ENCODE measurements around the gene FKBP2. TPM values are rescaled to one million over a fixed set of nuclear protein-coding genes. Genes with fewer than 3 reads are reported as not detected.
A peak's percentile ranks its signal among the peaks of the same experiment; 100 is the strongest.

The FKBP2 gene
- total RNA-seq, 1 experiment from 2014 or later = 41.0 TPM

DNA sequence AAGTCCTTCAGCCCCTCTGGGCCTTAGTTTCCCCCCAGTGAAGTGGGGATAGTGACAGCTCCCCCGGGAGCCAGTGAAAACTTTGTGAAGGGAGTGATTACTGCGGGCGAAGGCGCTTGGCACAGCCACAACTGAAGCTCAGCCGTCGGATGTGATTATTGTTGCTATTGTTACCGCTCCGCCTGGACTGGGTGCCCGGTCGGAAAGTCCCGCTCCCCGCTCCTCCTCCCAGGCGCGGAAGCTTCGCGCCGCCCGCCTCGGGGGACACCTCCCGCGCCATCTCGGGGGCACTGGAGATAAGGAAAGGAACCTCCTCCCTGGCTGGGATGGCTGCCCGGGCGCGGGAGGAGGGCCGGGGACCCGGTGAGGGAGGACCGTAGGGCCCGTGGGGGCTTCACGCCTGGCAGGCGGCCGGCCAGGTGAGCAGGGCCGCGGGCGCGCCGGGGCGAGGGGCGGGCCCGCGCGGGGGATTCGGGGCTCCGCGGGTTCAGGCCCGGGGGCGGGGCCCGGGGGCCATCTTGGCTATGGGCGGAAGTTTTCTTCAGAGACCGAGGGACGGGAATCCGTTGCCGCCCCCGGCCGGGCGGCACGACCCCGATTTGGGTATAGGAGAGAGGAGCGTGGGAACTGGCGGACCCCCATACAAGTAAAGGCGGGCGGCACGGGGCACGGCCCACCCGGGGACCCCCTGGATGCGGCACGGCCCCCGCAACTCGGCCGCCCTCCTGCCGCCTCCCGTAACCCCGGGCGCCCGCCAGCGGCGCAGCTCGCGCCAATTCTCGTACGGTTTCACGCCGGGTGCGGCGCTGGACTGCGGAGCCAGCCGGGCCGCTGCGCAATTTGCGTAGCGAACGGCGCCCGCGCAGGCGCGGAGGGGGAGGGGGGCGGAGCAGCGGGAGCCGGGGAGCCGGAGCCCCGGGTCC lies 44.3 kb downstream of the FKBP2 start, which contains the start of gene GPR137:
Gene GPR137 (plus strand): TSS at position 887 of the 923 bp plus-strand sequence. CDS start 677 bp downstream, outside the sequence.
- Histone ChIP-seq H2BK15ac (ENCODE audit: low read depth, low read length) (no peak within 1 kb of the TSS), H2BK5ac (ENCODE audit: insufficient read length, low read length) (no peak within 1 kb of the TSS), H3K9me3 (ENCODE audit: control insufficient read depth, low read depth, low read length) (no peaks in the 10 kb centered on the region), H3K79me1 (ENCODE audit: insufficient read depth, low read depth, low read length, poor library complexity, severe bottlenecking) (no peaks in the 10 kb centered on the region), H3K23me2 (ENCODE audit: insufficient read length, low read depth, low read length, poor library complexity, severe bottlenecking) (peaks cover 15% of the 10 kb centered on the region), H3K4ac (ENCODE audit: low read depth, low read length) (no peak within 1 kb of the TSS), H4K5ac (ENCODE audit: insufficient read length, low read depth, low read length) (no peak within 1 kb of the TSS), H4K20me1 (ENCODE audit: control insufficient read depth, insufficient read depth, insufficient read length) (no peaks in the 10 kb centered on the region), H4K91ac (ENCODE audit: insufficient read length, low read depth, low read length) (no peak within 1 kb of the TSS), H3K79me2 (ENCODE audit: insufficient read depth, low read length) (no peaks in the 10 kb centered on the region), H3K23ac (ENCODE audit: insufficient read length, low read depth, low read length) (no peak within 1 kb of the TSS), H2AK5ac (ENCODE audit: insufficient read length, low read length) (no peak within 1 kb of the TSS), H2BK12ac (ENCODE audit: insufficient read length, low read depth, low read length) (no peak within 1 kb of the TSS), H3K9ac (ENCODE audit: extremely low read depth, insufficient read length, low read length) (no peak within 1 kb of the TSS), H3K18ac (ENCODE audit: insufficient read length, low read depth, low read length) (no peak within 1 kb of the TSS), H3K27me3 (ENCODE audit: insufficient read depth, low read length) (peaks cover 3% of the 10 kb centered on the region; the same call in 1 of the 2 replicates), H4K8ac (replicated peaks; ENCODE audit: insufficient read length, low read depth, low read length) (no peak within 1 kb of the TSS), H3T11ph (ENCODE audit: low read length) (no peak within 1 kb of the TSS), H2AFZ (ENCODE audit: low read length) (no peak within 1 kb of the TSS), H3K4me1 (ENCODE audit: insufficient read depth, low read length) (no peaks in the 10 kb centered on the region), H2BK120ac (ENCODE audit: low read depth, low read length, poor library complexity, severe bottlenecking) (no peak within 1 kb of the TSS), H3K14ac (ENCODE audit: insufficient read depth, low read length) (no peak within 1 kb of the TSS), H3K56ac (ENCODE audit: insufficient read length, low read depth, low read length) (no peak within 1 kb of the TSS), H3K27ac (ENCODE audit: insufficient read length, low read depth, low read length) (no peak within 1 kb of the TSS), H3K4me2 (ENCODE audit: insufficient read depth, insufficient read length, low read length) (peak within 1 kb of the TSS; percentile 70), H2BK20ac (ENCODE audit: low read depth, low read length, poor library complexity, severe bottlenecking) (no peak within 1 kb of the TSS)
- TF ChIP-seq, protein P1, sequence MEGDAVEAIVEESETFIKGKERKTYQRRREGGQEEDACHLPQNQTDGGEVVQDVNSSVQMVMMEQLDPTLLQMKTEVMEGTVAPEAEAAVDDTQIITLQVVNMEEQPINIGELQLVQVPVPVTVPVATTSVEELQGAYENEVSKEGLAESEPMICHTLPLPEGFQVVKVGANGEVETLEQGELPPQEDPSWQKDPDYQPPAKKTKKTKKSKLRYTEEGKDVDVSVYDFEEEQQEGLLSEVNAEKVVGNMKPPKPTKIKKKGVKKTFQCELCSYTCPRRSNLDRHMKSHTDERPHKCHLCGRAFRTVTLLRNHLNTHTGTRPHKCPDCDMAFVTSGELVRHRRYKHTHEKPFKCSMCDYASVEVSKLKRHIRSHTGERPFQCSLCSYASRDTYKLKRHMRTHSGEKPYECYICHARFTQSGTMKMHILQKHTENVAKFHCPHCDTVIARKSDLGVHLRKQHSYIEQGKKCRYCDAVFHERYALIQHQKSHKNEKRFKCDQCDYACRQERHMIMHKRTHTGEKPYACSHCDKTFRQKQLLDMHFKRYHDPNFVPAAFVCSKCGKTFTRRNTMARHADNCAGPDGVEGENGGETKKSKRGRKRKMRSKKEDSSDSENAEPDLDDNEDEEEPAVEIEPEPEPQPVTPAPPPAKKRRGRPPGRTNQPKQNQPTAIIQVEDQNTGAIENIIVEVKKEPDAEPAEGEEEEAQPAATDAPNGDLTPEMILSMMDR (conservative IDR thresholded peaks at IDR 0.05) = no peak
- Mint-ChIP-seq H3K4me3 (peak within 1 kb of the TSS; percentile 82 to 90), H3K4me1 (peaks cover 8 to 12% of the 10 kb centered on the region in 2 experiments), H3K36me3 (ENCODE audit: insufficient read depth in 1 of 3, low read depth in 3 of 3) (peaks cover 0 to 18% (median 13%) of the 10 kb centered on the region in 3 experiments; a peak in 6 of 7 replicates), H3K27ac (peak within 1 kb of the TSS in 1 of 3 experiments; percentile 68; a peak in 2 of 7 replicates), H3K27me3 (ENCODE audit: low read depth) (peaks cover 21% of the 10 kb centered on the region), H3K9me3 (no peaks in the 10 kb centered on the region; a peak in 1 of 5 replicates)
- no CpG with 5 or more reads among the region's 102 CpGs for WGBS (ENCODE audit: extremely low coverage, insufficient read length, low lambda C conversion rate)
- DNase-seq = peak; percentile 78
